Coronary artery (tissue), 2 donors: ENCODE measurements around the gene ZFR2.
A peak's percentile ranks its signal among the peaks of the same experiment; 100 is the strongest.
"Not testable (repeated sequence)": the region's sequence is repeated elsewhere in the genome, so short reads cannot be mapped to it uniquely, and the experiment has no call there.

Source experiments
- DNase-seq: peaks from one replicate; pipeline ENCODE4 v3.0.0-alpha.2; 2017; ENCODE audit warnings: low spot score
- H3K27ac ChIP-seq, 2 donors: fragments of 200-600 bp; sonication (generic); one replicate each; pipeline ENCODE4 v1.5.1; 2016 to 2019
- H3K4me3 ChIP-seq: fragments of 200-600 bp; sonication (generic); 2 replicates; pipeline ENCODE4 v1.5.1; 2016; ENCODE audit warnings: mild to moderate bottlenecking, moderate library complexity
- TF ChIP-seq, protein P1 (sequence below): fragments of 200-600 bp; sonication (generic); IDR thresholded peaks from one replicate; pipeline ENCODE4 v1.5.1; 2019; ENCODE audit warnings: antibody characterized with exemption

Gene ZFR2

GRCh38 chr19:3816566-3817218, 52.1 kb downstream of the ZFR2 start:
- H3K4me3 ChIP-seq: no peak overlapping the region
- no peak overlapping the region for H3K27ac ChIP-seq
- no peak for DNase-seq
- TF ChIP-seq, protein P1, sequence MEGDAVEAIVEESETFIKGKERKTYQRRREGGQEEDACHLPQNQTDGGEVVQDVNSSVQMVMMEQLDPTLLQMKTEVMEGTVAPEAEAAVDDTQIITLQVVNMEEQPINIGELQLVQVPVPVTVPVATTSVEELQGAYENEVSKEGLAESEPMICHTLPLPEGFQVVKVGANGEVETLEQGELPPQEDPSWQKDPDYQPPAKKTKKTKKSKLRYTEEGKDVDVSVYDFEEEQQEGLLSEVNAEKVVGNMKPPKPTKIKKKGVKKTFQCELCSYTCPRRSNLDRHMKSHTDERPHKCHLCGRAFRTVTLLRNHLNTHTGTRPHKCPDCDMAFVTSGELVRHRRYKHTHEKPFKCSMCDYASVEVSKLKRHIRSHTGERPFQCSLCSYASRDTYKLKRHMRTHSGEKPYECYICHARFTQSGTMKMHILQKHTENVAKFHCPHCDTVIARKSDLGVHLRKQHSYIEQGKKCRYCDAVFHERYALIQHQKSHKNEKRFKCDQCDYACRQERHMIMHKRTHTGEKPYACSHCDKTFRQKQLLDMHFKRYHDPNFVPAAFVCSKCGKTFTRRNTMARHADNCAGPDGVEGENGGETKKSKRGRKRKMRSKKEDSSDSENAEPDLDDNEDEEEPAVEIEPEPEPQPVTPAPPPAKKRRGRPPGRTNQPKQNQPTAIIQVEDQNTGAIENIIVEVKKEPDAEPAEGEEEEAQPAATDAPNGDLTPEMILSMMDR: no peak

DNA sequence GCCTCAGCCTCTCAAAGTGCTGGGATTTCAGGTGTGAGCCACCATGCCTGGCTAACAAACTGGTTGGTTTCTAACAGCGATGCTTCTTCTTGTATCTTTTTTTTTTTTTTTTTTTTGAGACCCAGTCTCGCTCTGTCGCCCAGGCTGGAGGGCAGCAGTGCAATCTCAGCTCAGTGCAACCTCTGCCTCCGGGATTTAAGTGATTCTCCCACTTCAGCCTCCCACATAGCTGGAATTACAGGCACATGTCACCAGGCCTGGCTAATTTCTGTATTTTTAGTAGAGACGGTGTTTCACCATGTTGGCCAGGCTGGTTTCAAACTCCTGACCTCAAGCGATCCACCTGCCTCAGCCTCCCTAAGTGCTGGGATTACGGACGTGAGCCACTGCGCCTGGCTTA, 52.7 kb downstream of the ZFR2 start:
- not testable (repeated sequence) for H3K27ac ChIP-seq, DNase-seq, H3K4me3 ChIP-seq

GRCh38 chr19:3814648-3815047, 54.2 kb downstream of the ZFR2 start:
- DNase-seq: no peak
- TF ChIP-seq, protein P1: no peak
- Histone ChIP-seq H3K4me3 (no peak overlapping the region), H3K27ac (no peak overlapping the region)

GRCh38 chr19:3813473-3814392, 55.1 kb downstream of the ZFR2 start:
- Histone ChIP-seq H3K27ac (peak overlapping the region in 1 of 2 donors; percentile 18), H3K4me3 (no peak overlapping the region)
- DNase-seq: no peak
- TF ChIP-seq, protein P1: no peak

DNA sequence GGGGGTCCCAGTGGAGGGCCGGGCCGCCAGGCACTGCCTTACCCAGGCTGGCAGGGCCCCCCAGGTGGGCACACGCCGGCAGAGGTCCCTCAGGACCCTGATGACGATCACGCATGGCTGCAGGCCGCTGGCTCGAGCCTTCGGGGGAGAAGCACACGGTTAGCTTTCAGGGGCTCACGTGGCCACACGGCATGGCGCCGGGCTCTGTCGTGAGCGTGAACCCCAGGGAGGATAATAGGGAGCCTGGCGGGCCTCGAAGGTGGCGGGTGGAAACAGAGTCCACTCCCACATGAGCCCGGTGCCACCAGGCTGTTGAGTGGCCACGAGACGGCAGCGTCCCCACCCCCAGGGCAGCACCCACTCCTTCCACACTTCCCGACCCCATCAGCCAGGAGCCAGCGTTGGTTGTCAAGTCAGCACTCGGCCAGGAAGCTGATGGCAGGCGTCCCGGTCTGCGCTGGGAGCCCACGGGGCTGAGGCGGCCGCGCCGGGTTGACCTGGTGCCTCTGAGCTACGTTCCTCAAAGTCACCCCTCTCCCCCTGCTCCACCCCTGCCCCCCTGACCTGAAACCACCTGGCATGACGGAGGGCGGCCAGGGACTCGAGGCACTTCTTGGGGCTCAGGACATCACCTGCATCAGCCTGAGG, 58.0 kb downstream of the ZFR2 start:
- TF ChIP-seq, protein P1: no peak
- no peak for DNase-seq
- no peak overlapping the region for H3K27ac ChIP-seq
- H3K4me3 ChIP-seq: no peak overlapping the region

GRCh38 chr19:3809881-3810707, 58.7 kb downstream of the ZFR2 start:
- DNase-seq: no peak
- Histone ChIP-seq H3K27ac (no peak overlapping the region), H3K4me3 (no peak overlapping the region)
- TF ChIP-seq, protein P1: no peak
